Measurements from ENCODE around the gene RPL10.

RPL10 gene

GRCh38 chrX:154397888-154398667, at the start of gene RPL10:
RPL10 (plus strand) TSS chrX:154398377; CDS start chrX:154398520, 143 bp downstream.
- peak; percentile 94 for DNase-seq (ENCODE audit: low spot score)

DNA sequence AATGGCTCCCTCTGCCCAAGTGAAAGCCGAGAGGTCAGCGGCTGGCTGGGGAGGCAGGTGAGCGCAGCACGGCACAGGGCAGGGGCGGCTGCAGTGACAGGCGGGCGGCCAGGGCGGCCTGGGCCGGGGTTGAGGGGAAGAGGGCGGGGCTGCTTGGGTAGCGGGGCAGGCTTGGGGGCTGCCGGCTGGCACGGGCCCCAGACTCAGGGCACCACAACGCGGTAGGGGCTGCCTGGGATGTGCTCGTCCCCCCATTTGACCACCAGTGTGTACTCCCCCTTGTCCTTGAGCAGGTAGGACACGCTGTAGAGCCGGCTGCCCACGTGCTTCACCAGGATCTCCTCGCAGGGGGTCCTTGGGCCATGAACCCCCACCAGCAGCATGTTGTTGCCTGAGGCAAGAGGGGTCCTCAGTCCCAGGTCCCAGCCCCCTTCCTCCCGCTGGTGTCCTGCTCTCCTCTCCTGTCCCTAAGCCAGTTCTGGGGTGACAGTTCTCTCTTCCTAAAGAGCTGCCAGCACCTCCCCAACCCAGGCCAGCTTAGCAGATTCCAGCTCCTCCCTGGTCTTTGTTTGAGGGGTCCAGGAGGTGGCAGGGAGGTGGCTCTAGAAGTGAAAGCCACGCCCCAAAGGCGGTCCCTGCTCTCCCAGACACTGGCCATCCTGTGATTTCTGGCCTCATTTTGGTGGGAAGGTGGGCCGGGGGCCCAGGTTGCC, 49.4 kb upstream of the RPL10 start:
- no peak for DNase-seq (ENCODE audit: low spot score)

DNA sequence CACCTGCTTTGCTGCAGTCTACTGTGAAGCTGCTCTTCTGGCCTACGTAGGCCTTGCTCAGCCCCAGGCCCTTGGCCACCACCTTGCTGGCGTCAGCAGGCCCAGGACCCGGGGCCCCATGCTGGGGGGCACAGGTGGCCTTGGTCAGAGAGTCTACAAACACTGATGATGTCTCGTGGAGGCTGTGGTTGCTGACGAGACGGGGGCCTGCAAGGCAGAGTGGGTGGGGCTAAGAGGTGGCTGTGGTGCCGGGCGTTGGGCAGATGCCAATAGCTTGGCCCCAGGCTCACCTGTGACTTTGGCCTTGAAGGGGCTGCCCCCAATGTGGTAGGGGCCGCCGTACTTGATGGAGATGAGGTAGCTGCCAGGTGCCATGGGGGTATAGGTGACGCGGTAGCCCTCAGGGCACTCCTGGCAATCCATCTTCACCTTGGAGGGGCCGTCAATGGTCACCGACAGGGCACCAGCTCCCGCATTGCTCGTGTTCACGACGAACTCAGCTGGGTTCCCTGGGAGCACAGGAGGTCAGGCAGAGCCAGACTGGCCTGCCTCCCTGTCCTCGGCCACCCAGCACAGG, 48.7 kb upstream of the RPL10 start:
- DNase-seq (ENCODE audit: low spot score): no peak

DNA sequence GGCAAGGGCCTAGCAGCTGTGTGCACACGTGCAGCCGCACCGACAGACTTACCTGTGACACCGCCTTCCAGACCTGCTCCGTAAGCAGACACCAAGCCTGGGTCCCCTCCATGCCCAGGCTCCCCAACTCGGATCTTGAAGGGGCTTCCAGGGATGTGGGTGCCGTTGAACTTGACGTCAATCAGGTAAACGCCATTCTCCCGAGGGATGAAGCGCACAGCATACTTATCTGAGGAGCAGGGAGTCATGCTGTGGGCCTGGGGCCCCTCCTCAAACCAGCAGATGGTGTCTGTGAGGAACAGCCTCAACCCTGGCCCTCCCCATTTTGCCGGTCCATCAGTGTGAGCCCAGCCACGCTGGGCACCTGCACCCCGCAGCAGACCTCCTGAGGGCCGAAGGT, 48.2 kb upstream of the RPL10 start:
- no peak for DNase-seq (ENCODE audit: low spot score)

- no peak for DNase-seq (ENCODE audit: low spot score)
Observed at GRCh38 chrX:154350429-154351182, 47.6 kb upstream of the RPL10 start.

DNA sequence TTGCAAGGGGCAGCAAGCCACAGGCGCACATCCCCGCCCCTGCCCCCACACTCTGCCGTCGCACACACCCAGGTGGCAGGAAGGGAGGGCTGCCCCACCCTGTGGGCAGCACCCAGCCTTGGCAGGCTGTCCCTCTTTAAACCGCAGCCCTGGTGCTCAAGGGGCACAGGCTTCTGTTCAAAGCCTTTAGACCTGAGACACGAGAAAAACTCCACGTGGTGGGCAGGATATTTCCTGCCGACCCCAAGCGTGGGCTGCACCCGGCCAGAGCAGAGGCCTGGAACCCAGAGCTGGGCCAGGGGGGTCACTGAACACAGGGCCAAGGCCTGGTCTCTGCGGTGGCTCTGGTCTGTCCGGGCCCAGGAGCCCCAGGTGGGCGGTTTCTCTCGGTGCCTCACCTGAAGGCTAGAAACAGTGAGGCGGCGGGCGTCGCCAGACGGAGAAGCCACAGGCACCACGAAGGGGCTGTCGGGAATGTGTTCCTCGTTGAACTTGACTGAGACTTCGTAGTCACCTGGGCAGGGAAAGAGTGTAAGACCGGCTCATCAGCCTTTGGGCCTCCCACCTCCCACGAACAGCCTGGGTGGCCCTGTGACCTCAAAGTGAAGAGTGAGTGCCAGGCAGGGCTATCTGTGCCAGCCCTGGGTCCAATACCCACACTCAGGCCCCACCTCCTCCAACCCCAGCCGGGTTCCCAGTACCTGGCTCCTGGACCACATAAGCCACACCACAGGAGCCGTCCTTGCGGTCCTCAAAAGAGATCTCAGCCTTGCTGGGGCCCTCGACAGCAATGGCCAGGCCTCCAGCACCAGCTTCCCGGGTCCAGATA, 46.8 kb upstream of the RPL10 start:
- DNase-seq (ENCODE audit: low spot score): no peak

GRCh38 chrX:154352012-154352401, 46.2 kb upstream of the RPL10 start:
- DNase-seq (ENCODE audit: low spot score): no peak

DNA sequence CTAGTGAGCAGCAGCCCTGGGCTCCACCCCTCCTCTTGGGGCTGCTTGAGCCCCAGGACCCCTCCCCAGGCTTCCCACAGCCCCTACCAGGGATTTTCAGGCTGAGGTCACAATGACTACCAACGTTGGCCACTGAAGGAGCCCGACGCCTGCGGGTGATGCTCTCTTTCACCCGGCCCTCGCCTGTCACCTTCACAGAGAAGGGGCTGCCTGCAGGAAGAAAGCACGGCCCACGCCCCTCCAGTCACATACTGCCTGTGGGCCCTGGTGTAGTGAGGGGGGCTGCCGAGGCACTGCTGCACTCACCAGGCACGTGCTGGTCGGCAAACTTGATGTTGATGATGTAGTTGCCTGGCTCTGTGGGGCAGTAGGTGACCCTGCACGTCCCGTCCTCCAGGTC, 45.7 kb upstream of the RPL10 start:
- DNase-seq (ENCODE audit: low spot score): no peak

DNA sequence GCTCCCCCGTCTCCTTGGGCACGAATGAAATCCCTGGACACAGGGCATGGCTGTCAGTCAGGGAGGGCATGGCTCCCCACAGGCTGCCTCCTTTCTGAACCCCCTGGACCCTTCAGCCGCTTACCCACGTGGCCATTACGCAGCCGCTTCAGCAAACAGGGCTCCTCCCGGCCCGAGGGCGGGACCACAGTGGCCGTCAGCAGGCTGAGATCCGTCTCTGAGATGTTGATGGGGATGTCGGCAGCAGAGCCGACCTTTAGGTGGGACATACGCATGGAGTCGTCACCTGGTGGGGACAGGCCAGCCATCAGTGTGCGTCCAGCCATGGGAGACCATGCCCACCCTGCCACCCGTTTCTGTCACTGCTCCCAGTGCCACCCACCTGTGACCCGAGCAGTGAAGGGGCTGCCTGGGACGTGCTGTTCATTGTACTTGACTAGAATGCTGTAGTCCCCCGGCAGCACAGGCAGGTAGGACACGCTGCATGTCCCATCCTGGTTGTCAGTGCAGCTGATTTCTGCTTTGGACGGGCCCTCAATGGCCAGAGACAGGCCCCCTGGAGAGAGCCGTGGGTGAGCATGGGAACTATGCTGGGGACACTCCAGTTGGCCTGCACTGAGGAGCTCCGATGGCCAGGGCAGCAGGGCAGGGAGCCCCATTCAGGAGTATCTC, 44.9 kb upstream of the RPL10 start:
- DNase-seq (ENCODE audit: low spot score): no peak

DNA sequence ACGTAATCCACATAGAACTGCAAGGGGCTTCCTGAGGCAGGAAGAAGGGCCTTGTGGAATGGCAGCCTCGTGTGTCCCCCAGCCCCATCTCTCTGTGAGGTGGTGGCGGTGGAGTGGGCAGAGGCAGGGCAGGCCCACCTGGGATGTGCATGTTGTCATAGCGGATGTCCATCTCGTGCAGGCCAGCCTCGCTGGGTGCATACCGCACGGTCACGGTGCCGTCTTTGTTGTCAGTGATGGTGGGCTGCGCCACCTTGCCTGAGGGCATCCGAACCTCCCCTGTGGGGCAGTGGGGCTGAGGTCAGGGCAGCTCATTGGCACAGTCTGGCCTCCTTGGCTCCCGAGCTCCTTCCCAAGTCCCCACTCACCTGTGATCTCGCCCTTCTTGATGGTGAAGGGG, 44.2 kb upstream of the RPL10 start:
- no peak for DNase-seq (ENCODE audit: low spot score)

DNA sequence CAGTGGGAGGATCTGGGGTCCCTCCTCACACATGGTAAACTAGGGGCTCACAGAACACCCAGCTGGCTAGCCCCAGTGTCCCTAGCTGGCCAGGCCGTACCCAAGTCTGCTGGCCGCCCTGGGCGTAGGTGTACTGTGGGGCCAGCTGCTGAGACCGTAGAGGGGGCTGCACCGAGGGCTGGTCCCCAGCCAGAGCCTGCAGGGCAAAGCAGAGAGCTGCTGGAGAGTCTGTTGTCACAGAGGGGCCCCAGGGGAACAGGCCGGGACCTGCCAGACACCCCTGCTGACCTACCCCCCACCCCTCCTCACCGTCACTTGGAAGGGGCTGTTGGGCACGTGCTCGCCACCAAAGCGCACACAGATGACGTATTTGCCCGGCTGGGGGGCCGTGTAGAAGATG, 43.7 kb upstream of the RPL10 start:
- DNase-seq (ENCODE audit: low spot score): no peak

DNA sequence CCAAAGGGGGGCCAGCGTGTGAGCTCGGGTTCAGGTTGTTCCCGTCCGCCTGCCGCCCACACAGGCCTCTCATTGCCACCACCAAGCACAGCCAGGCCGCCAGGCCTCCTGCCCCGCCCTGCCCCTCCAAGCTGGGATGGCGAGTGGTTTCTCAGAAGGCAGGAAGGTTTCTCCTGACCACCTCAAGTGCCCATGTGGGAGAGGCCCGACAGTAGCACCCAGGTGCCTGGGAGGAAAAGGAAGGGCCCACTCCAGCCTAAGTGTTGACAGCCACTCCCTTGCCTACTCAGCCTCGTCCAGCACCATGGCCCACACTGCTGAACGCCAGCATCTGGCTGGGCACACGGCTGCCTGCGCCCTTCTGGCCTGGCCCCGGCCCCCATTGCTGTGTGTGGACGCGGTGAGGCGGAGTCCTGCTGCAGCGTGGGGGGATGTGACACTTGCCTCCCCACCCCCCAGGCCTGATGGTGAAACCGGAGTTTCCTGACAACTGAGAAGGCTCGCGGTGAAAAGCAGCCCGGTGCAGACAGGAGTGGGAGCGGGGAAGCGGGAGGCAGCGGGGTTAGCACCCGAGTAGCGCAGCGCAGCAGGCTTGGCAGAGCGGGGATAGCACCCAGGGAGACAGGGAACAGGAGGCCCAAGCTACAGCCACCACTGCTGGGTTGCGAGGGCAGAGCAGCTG, 42.9 kb upstream of the RPL10 start:
- DNase-seq (ENCODE audit: low spot score): no peak

GRCh38 chrX:154355776-154356140, 42.4 kb upstream of the RPL10 start:
- DNase-seq (ENCODE audit: low spot score): no peak

- no peak for DNase-seq (ENCODE audit: low spot score)
Observed at GRCh38 chrX:154356596-154356995, 41.6 kb upstream of the RPL10 start.

DNA sequence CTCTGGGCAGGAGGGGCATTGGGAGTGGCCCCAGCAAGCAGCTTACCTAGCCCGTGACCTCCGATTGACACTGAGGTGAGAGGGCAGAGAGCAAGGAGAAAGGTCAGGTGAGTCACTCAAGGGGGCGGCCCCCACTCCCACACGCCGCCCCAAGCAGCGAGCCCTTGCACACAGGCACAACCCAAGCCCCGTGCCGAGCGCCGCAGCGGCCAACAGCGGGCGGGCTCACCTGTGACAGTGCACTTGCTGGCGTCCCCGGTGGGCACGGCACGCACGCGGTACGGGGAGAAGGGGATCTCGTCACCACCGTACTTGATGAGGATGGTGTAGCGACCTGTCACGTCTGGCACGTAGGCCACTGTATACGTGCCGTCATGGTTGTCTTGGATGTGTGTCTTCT, 41.0 kb upstream of the RPL10 start:
- no peak for DNase-seq (ENCODE audit: low spot score)

DNA sequence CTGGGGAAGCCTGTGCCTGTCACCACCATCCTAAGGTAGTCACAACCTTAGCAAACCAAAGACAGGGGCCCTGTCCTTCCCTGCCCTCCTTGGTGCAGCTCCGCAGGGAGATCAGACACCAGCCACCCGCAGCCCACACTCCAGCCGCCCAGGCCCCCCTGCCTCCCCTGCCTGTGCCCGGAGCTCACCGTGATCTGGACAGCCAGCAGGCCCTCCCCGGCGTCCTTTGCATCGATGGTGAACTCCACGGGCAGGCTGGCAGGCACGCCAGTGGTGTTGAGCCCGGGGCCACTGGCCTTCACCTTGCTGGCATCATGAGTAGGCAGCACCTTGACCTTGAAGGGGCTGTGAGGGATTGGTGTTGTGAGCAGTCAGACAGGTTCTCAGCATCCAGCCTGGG, 40.2 kb upstream of the RPL10 start:
- no peak for DNase-seq (ENCODE audit: low spot score)

DNA sequence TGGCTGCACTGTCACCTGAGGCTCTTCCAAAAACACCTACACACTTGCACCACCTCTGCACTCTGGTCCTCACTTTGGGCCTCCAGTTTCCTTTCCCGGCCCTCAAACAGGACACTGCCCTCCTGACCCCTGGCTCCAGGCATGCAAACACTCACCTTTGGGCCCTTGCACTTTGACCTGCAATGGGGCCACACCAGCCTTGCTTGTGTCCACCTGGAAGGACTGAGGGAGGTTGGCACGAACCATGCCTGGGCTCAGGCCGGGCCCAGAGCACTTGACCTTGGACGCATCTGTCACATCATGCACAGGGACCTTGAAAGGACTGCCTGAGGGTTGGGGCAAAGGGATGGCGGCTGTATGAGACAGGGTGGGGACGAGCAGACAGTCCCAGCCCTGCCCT, 39.3 kb upstream of the RPL10 start:
- no peak for DNase-seq (ENCODE audit: low spot score)

DNA sequence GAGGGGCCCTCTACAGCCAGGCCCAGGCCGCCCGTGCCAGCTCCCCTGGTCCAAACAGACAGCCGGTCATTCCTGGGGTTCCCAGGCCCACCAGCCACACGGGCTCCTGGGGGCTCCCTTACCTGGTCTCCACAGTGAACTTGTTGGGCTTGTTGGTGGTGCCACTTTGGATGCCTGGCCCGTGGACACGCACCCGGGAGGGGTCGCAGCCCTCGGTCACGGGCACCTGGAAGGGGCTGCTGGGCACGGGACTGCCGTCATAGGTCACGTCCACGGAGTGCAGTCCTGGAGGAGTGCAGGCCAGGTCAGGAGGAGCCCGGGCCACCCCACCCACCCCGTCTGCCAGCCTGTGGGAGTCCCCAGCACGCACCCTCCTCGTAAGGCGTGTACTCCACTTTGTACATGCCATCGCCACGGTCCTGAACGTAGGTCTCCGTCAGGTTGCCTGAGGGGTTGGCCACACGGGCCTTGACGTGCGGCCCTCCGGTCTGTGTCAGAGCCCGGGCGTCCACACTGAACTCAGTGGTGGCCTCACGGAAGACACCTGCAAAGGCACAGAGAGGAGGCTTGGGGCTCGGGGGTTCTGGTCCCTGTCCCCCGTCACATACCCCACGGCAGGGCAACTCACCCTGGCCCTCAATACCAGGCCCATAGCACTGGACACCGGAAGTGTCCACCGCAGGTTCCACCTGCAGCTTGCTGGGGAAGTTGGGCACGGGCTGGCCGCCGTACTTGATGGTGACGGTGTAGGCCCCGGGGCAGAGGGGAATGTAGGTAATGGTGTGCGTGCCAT, 38.6 kb upstream of the RPL10 start:
- no peak for DNase-seq (ENCODE audit: low spot score)

DNA sequence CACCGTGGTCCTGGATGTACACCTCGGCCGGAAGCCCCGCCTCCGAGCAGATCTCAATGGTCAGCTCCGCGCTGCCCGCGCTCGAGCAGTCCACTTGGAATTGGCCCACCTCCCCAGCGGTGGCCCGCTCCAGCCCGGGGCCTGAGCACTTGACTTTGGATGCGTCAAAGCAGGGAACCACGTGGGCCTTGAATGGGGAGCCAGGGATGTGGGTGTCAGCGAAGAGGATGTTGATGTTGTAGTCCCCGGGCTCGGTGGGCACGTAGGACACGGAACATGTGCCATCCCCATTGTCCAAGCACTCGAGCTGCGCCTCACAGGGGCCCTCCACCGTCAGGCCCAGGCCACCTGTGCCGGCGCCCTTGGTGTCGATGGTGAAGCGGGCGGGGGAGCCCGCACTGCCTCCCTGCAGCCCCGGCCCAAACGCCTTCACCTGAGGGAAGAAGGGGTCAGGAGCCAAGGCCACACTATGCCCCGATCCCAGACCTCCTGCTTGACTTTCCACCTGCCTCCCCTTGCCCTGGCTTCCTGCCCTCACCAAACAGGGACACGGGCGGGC, 37.9 kb upstream of the RPL10 start:
- DNase-seq (ENCODE audit: low spot score): no peak
